Measurements from ENCODE around the gene KANTR.
"Not testable (repeated sequence)": the region's sequence is repeated elsewhere in the genome, so short reads cannot be mapped to it uniquely, and the experiment has no call there.

The KANTR gene

DNA sequence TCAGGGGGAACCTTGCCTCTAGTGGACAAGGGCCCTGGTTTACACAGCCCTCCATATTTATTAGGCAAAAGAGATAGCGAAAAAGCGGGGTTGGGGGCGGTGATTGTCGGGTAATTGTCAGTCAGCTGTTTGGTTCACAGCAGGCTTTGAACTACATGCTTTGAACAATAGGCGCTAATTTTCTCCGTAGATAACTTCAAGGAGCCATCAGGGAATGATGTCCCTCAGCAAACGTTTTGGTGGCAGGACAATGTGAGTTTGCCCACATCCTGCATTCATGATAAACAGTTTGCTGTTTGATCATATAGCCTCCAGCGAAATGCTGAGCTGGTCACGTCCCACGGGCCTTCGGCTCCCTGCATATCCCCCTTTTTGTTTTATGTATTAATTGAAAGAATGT lies 65.2 kb downstream of the KANTR start:
- no peak overlapping the region for H3K9ac ChIP-seq (ENCODE audit: low read length)
- H3K27ac ChIP-seq (ENCODE audit: low read depth, low read length), result no peak overlapping the region

DNA sequence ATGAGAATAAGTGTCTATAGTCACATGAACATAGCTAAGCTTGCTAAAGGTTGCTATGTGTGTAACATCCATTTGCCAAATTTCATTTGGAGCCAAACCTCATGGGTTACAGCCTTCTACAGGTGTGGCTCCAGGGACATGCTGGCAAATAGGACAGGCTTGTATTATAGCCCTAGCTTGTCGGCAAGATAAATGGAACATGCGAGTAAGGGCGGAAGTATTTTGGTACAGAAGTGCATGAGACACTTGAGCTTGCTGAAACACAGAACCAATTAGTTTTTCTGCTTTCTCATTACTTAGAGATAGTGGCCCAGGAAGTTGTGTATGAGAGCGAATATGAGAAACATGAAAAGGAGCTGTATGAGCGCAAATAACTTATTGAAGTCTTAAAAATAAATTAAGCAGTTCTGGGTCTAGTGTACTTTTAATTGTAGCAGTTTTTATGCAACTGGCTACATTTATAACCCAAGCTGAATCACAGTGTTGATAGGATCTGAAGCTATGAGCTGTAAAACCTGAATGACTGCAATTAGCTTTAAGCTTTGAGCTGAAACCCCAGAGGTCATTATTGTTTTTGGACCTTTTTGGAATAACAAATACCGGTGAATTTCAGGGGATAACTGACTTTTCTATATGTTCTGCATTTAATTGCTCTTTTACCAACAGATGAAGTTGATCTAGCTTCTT lies 66.5 kb downstream of the KANTR start:
- Histone ChIP-seq H3K4me2 (ENCODE audit: low read depth, low read length, poor library complexity, severe bottlenecking) (no peak overlapping the region), H3F3A (ENCODE audit: insufficient read depth) (no peaks in the 10 kb centered on the region), H3K27ac (ENCODE audit: low read depth, low read length) (no peak overlapping the region), H3K36me3 (ENCODE audit: low read length) (no peaks in the 10 kb centered on the region), H4K20me1 (ENCODE audit: low read depth, low read length) (no peaks in the 10 kb centered on the region), H3K27me3 (ENCODE audit: low read length) (no peaks in the 10 kb centered on the region), H2AFZ (ENCODE audit: low read depth, low read length, severe bottlenecking) (no peak overlapping the region), H3K9ac (ENCODE audit: low read length) (no peak overlapping the region), H3K4me3 (ENCODE audit: insufficient read depth, low read length, poor library complexity, severe bottlenecking) (no peak overlapping the region), H3K79me2 (ENCODE audit: insufficient read depth, low read length) (no peaks in the 10 kb centered on the region), H3K9me2 (replicated peaks; ENCODE audit: insufficient read depth, low read length) (no peaks in the 10 kb centered on the region), H3K9me3 (ENCODE audit: insufficient read depth, low read length) (no peaks in the 10 kb centered on the region)
- no peak for TF ChIP-seq EZH2phosphoT487 (conservative IDR thresholded peaks at IDR 0.05; ENCODE audit: low read length)
- TF ChIP-seq, protein P1, sequence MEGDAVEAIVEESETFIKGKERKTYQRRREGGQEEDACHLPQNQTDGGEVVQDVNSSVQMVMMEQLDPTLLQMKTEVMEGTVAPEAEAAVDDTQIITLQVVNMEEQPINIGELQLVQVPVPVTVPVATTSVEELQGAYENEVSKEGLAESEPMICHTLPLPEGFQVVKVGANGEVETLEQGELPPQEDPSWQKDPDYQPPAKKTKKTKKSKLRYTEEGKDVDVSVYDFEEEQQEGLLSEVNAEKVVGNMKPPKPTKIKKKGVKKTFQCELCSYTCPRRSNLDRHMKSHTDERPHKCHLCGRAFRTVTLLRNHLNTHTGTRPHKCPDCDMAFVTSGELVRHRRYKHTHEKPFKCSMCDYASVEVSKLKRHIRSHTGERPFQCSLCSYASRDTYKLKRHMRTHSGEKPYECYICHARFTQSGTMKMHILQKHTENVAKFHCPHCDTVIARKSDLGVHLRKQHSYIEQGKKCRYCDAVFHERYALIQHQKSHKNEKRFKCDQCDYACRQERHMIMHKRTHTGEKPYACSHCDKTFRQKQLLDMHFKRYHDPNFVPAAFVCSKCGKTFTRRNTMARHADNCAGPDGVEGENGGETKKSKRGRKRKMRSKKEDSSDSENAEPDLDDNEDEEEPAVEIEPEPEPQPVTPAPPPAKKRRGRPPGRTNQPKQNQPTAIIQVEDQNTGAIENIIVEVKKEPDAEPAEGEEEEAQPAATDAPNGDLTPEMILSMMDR (IDR thresholded peaks at IDR 0.05; ENCODE audit: insufficient read depth, low read length, poor library complexity, severe bottlenecking), result no peak

More for the DNA sequence above, 65.2 kb downstream of the KANTR start:
- H3K4me2 ChIP-seq (ENCODE audit: low read depth, low read length, poor library complexity, severe bottlenecking), result no peak overlapping the region
- TF ChIP-seq, protein P1 (IDR thresholded peaks at IDR 0.05; ENCODE audit: insufficient read depth, low read length, poor library complexity, severe bottlenecking), result no peak
- TF ChIP-seq EZH2phosphoT487 (conservative IDR thresholded peaks at IDR 0.05; ENCODE audit: low read length), result no peak
- H3K79me2 ChIP-seq (ENCODE audit: insufficient read depth, low read length), result no peaks in the 10 kb centered on the region
- no peaks in the 10 kb centered on the region for H3K36me3 ChIP-seq (ENCODE audit: low read length)
- H3K4me3 ChIP-seq (ENCODE audit: insufficient read depth, low read length, poor library complexity, severe bottlenecking), result no peak overlapping the region
- no peaks in the 10 kb centered on the region for H3K9me3 ChIP-seq (ENCODE audit: insufficient read depth, low read length)
- H4K20me1 ChIP-seq (ENCODE audit: low read depth, low read length), result no peaks in the 10 kb centered on the region
- H3K9me2 ChIP-seq (replicated peaks; ENCODE audit: insufficient read depth, low read length), result no peaks in the 10 kb centered on the region
- no peak overlapping the region for H2AFZ ChIP-seq (ENCODE audit: low read depth, low read length, severe bottlenecking)
- no peaks in the 10 kb centered on the region for H3F3A ChIP-seq (ENCODE audit: insufficient read depth)
- H3K27me3 ChIP-seq (ENCODE audit: low read length), result no peaks in the 10 kb centered on the region

DNA sequence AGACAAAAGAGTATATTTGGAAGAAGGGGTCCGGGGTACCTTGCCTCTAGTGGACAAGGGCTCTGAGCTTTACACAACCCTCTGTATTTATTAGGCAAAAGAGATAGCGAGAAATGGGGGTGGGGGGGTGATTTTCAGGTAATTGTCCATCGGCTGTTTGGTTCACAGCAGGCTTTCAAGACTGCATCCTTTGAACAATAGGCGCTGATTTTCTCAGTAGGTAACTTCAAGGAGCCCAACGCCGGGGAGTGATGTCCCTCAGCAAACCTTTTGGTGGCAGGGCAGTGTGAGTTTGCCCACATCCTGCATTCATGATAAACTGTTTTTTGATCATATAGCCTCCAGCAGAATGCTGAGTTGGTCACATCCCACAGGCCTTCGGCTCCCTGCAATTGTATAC lies 69.5 kb downstream of the KANTR start:
- H3K79me2 ChIP-seq (ENCODE audit: insufficient read depth, low read length), result no peaks in the 10 kb centered on the region
- no peaks in the 10 kb centered on the region for H3K9me2 ChIP-seq (replicated peaks; ENCODE audit: insufficient read depth, low read length)
- no peaks in the 10 kb centered on the region for H4K20me1 ChIP-seq (ENCODE audit: low read depth, low read length)
- H3K9me3 ChIP-seq (ENCODE audit: insufficient read depth, low read length), result no peaks in the 10 kb centered on the region
- H3K27me3 ChIP-seq (ENCODE audit: low read length), result no peaks in the 10 kb centered on the region
- H2AFZ ChIP-seq (ENCODE audit: low read depth, low read length, severe bottlenecking), result no peak overlapping the region
- TF ChIP-seq, protein P1 (IDR thresholded peaks at IDR 0.05; ENCODE audit: insufficient read depth, low read length, poor library complexity, severe bottlenecking), result no peak
- no peak for TF ChIP-seq EZH2phosphoT487 (conservative IDR thresholded peaks at IDR 0.05; ENCODE audit: low read length)
- H3K36me3 ChIP-seq (ENCODE audit: low read length), result no peaks in the 10 kb centered on the region
- no peak overlapping the region for H3K4me3 ChIP-seq (ENCODE audit: insufficient read depth, low read length, poor library complexity, severe bottlenecking)
- no peaks in the 10 kb centered on the region for H3F3A ChIP-seq (ENCODE audit: insufficient read depth)
- no peak overlapping the region for H3K4me2 ChIP-seq (ENCODE audit: low read depth, low read length, poor library complexity, severe bottlenecking)
- H3K27ac ChIP-seq (ENCODE audit: low read depth, low read length), result no peak overlapping the region
- no peak overlapping the region for H3K9ac ChIP-seq (ENCODE audit: low read length)

DNA sequence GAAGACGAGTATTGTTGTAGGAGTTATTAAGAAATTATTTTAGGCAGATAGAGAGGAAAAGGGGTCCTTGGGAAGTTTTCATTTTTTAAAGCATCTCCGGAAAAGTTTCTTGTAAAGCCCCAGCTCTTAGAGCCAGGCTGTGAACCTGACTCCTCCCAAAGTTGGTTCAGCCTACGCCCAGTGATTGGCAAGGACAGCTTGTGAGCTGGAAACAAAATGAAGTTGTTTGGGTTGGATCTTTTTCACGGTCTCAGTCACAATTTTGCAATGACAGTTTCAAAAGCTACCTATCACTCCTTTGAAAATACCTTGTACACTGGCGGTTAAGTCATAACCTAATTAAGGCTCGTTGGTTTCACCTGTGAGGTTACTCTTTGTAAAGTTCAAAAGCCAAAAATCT lies 70.6 kb downstream of the KANTR start:
- H3K9me2 ChIP-seq (replicated peaks; ENCODE audit: insufficient read depth, low read length); H2AFZ ChIP-seq (ENCODE audit: low read depth, low read length, severe bottlenecking); H3K79me2 ChIP-seq (ENCODE audit: insufficient read depth, low read length); H3K9ac ChIP-seq (ENCODE audit: low read length); H3K36me3 ChIP-seq (ENCODE audit: low read length); H3F3A ChIP-seq (ENCODE audit: insufficient read depth); H3K4me3 ChIP-seq (ENCODE audit: insufficient read depth, low read length, poor library complexity, severe bottlenecking); H3K27ac ChIP-seq (ENCODE audit: low read depth, low read length); H3K9me3 ChIP-seq (ENCODE audit: insufficient read depth, low read length); H3K4me2 ChIP-seq (ENCODE audit: low read depth, low read length, poor library complexity, severe bottlenecking); H3K27me3 ChIP-seq (ENCODE audit: low read length); H4K20me1 ChIP-seq (ENCODE audit: low read depth, low read length): not testable (repeated sequence)
